Left ventricle myocardium superior (tissue), 1 donor: Measurements from ENCODE around the gene FGR. TPM values are rescaled to one million over a fixed set of nuclear protein-coding genes. Genes with fewer than 3 reads are reported as not detected.

Experiments
- ATAC-seq: fragments of 200-7000 bp; cut with Tn5 transposase; one replicate; pipeline ENCODE4 v1.9.1; 2020; ENCODE audit warnings: mild to moderate bottlenecking, moderate library complexity
- DNase-seq: peaks from one replicate; pipeline ENCODE4 v3.0.0-alpha.2; 2020
- intact Hi-C: fragments of 100-400 bp; cut with micrococcal nuclease; formaldehyde crosslinking; loops from one replicate; pipeline ENCODE4 v1.11.0; 2022
- total RNA-seq: library from RNA; stranded (reverse); fragmentation: NEBNext Ultra II Directional; extraction: Animal tissue kit (Norgen Biotek cat#: 25700); gene quantifications from one replicate; pipeline ENCODE4 v1.2.1, GENCODE V29; 2021
- donor health status: DM: no; HTN: yes; CAD: no; lungs with severe emphysema.

The FGR gene
- total RNA-seq, 1 donor from 2014 or later = 4.7 TPM

DNA sequence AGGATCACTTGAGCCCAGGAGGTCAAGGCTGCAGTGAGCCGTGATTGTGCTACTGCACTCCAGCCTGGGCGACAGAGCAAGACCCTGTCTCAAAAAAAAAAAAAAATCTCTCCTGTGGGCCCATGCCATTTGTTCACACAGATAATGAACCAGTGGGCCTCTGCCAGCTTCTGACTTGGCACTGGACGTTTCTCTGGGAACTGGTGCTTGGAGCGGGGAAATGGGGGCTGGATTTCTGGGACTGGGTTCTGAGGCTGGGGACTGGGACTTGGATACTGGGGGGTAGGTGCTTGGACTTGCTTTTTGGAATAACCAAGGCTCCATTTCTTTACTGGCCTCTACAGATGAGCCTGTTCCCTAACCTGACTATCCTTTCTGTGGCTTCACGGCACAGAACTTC lies 27.3 kb upstream of the FGR start:
- DNase-seq = no peak
- ATAC-seq = no peak
- intact Hi-C loops = loop anchor here (5.0 kb wide), 1 partner anchor 55 kb away; no protein-coding TSS in a partner anchor

- intact Hi-C loops = loop anchor here (5.0 kb wide), 1 partner anchor 54 kb away; no protein-coding TSS in a partner anchor
- no peak for ATAC-seq
Observed at GRCh38 chr1:27661412-27662075, 26.6 kb upstream of the FGR start.

DNA sequence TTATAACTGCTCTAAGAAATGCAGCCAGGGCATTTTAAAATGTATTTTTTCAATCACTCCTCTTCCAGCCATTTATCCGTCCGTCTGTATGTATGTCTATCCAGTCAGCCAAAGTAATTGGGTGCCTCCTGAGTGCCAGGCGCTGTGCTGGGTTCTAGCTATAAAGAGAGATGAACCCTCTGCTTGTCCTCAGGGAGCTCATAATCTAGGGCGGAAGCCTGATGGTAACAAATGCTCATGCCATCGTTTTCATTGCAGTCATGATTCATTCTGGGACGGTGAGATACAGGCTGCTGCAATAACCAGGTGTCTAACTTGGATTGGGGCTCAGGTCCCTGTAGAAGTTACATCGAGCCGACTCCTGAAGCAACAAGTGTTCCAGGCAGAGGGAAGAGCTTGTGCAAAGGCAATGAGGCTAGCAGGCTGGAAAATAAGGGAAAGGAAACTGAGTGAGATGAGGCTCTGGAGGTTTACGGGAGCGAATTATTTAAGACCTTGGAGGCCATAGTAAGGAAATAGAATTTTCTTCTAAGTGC lies 25.4 kb upstream of the FGR start:
- no peak for ATAC-seq
- no peak for DNase-seq
- intact Hi-C loops = loop anchor here (5.0 kb wide), 1 partner anchor 53 kb away; no protein-coding TSS in a partner anchor

More at GRCh38 chr1:27661412-27662075, 26.6 kb upstream of the FGR start:
- no peak for DNase-seq

- intact Hi-C loops = loop anchor here (5.0 kb wide), 1 partner anchor 52 kb away; no protein-coding TSS in a partner anchor
- ATAC-seq (peak; percentile 85), DNase-seq (peak; percentile 96)
Observed at GRCh38 chr1:27659497-27660299, 24.7 kb upstream of the FGR start.

- DNase-seq (no peak), ATAC-seq (peak; percentile 0)
- intact Hi-C loops = no loop called here
Observed at GRCh38 chr1:27658951-27659496, 24.0 kb upstream of the FGR start.

GRCh38 chr1:27656157-27656893 lies 21.3 kb upstream of the FGR start:
- ATAC-seq (peak; percentile 54), DNase-seq (peak; percentile 75)
- intact Hi-C loops = no loop called here

DNA sequence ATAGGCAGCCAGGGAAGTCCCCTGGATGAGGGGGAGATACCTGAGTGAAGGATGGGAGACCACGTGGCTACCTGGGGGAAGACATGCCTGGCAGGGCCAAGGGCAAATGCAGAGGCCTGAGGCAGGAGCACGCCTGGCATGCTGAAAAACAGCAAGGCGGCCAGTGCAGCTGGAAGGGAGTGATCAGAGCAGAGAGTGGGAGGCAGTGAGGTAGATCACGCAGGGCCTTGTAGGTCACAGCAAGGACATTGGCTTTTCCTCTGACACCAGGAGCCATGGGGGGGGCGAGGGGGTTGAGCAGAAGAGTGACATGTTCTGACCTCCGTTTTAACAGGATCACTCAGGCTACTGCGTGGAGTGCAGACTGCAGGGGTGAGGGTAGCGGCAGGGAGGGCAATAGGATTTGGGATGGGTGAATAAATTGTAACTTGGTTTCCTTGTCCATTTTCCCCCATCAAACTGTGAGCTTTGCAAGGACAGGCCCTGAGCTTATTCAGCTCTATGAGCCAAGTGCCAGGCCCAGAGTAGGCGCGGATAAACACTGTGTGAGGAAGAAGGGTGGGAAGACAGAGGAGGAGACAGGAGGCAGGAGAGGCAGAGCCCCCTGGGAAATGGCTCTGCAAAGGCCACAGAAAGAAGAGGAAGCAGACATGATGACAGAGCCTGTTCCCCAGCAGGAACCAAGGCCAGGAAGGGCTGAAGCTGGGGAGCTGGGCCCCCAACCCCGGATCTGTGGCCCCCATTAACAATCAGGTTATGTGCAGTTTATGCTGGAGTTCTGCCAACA lies 20.4 kb upstream of the FGR start:
- peak; percentile 3 for ATAC-seq
- peak; percentile 48 for DNase-seq
- intact Hi-C loops = no loop called here

- ATAC-seq (no peak), DNase-seq (no peak)
- intact Hi-C loops = no loop called here
Observed at GRCh38 chr1:27652111-27652864, 17.3 kb upstream of the FGR start.

- no peak for DNase-seq
- intact Hi-C loops = no loop called here
- peak; percentile 47 for ATAC-seq
Observed at GRCh38 chr1:27650539-27651175, 15.7 kb upstream of the FGR start.

GRCh38 chr1:27650171-27650538 lies 15.2 kb upstream of the FGR start:
- no peak for DNase-seq
- intact Hi-C loops = no loop called here
- ATAC-seq = no peak

- DNase-seq = no peak
- no peak for ATAC-seq
- intact Hi-C loops = no loop called here
Observed at GRCh38 chr1:27649306-27649635, 14.3 kb upstream of the FGR start.

GRCh38 chr1:27648602-27649305 lies 13.8 kb upstream of the FGR start:
- ATAC-seq (peak; percentile 75), DNase-seq (no peak)
- intact Hi-C loops = no loop called here

DNA sequence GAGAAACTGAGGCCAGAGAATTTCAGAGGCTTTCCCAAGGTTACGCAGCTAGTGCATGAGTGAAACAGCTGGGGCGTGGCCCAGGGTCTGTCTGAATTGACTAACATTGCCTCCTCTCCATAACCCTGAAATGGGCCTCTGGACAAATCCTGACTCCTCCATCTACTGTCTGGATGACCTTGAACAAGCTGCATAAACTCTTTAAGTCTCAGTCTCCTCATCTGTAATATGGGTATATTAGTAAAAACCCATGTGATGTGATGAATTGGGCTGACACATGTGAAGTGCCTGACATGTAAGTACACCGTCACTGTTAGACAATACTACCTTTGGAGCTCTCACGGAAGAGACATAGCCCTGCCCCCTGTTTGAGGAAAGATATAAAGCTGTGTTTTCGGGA lies 12.3 kb upstream of the FGR start:
- intact Hi-C loops = no loop called here
- DNase-seq = no peak
- no peak for ATAC-seq

- peak; percentile 47 for ATAC-seq
- intact Hi-C loops = no loop called here
- DNase-seq = peak; percentile 55
Observed at GRCh38 chr1:27646676-27647075, 11.7 kb upstream of the FGR start.

DNA sequence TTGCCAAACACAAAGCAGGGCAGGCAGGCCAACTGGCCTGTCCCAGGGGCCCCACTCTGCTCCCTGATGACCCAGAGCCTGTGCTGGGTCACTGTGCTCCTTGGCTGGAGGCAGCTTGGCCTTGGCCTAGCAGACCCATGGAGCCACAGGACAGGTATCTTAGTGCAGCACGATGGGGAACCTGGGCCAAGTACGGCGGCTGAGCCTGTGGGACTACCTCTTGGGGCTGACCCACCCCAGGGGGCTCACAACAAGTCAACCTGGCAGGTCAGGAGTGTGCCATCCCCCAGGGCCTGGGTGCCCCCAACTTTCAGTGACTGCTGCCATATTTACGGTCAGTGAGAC lies 10.1 kb upstream of the FGR start:
- no peak for ATAC-seq
- intact Hi-C loops = no loop called here
- no peak for DNase-seq

DNA sequence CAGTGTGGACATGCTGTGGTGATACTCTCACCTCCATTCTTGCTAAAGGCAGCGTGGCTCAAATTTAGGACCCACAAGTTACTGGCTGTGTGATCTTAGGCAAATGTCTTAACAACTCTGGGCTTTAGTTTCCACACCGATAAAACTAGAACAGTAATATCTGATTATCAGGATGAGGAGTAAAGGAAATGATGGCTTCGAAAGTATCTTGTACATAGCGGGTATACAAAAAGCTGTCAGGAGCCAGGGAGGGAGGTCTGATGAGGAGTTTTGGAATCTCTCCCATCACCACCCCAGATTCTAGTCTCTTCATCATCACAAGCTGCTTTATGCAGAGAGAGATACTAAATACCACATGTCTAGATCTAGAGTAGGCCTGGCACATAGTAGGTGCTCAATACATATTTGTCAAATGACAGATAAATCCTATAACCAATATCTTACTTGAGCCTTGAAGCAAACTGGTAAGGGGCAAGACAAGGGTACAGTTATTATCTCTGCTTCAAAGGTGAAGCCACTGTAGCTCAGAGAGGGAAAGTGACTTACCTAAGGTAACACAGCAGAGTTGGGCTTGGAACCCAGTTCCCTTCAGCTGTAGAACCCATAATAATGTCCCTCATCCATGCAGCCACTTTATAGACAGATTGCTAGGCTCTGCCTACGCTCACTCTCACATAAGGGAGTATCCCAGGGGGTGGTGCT lies 9.5 kb upstream of the FGR start:
- intact Hi-C loops = no loop called here
- DNase-seq = no peak
- ATAC-seq = no peak
